Measurements from ENCODE around the gene ECT2L.

The ECT2L gene

GRCh38 chr6:138914701-138915100 is 118.8 kb downstream of the ECT2L start:
- Histone ChIP-seq H3K27ac (ENCODE audit: poor library complexity, severe bottlenecking) (peak overlapping the region; percentile 42), H3K36me3 (ENCODE audit: low read depth) (peaks cover 78% of the 10 kb centered on the region), H3K9me3 (ENCODE audit: severe bottlenecking) (no peaks in the 10 kb centered on the region), H3K4me1 (ENCODE audit: insufficient read depth, poor library complexity, severe bottlenecking) (peaks cover 7% of the 10 kb centered on the region), H3K27me3 (ENCODE audit: insufficient read depth, poor library complexity, severe bottlenecking) (no peaks in the 10 kb centered on the region), H3K4me3 (ENCODE audit: severe bottlenecking) (no peak overlapping the region)
- ATAC-seq (ENCODE audit: low read depth) (peak; percentile 79), DNase-seq (ENCODE audit: low spot score) (no peak)
- TF ChIP-seq CTCF (IDR thresholded peaks at IDR 0.05; ENCODE audit: poor library complexity, severe bottlenecking): no peak

DNA sequence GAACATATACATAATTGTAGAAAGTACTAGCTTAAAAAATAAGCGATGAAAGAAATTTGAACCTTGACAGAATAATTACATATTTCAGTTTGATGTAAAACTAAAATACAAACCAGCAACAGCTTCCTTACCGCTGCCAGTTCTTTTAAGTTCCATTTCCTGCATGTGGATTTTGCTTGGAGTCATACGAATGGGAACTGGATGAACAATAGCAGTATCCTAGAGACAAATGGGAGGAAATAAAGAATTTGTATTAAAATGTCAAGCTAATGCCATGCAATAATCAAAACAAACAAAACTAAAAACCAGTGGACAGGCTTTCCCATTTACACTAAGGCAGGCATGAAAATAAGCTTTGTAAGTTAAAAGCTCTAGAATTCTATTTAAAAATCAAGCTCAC is 125.0 kb downstream of the ECT2L start:
- H3K4me3 ChIP-seq (ENCODE audit: severe bottlenecking): no peak overlapping the region
- H3K36me3 ChIP-seq (ENCODE audit: low read depth): peaks cover 52% of the 10 kb centered on the region
- TF ChIP-seq CTCF (IDR thresholded peaks at IDR 0.05; ENCODE audit: poor library complexity, severe bottlenecking): no peak
- no peak overlapping the region for H3K27ac ChIP-seq (ENCODE audit: poor library complexity, severe bottlenecking)
- DNase-seq (ENCODE audit: low spot score) (no peak), ATAC-seq (ENCODE audit: low read depth) (no peak)
- H3K9me3 ChIP-seq (ENCODE audit: severe bottlenecking): no peaks in the 10 kb centered on the region
- no peaks in the 10 kb centered on the region for H3K4me1 ChIP-seq (ENCODE audit: insufficient read depth, poor library complexity, severe bottlenecking)
- no peaks in the 10 kb centered on the region for H3K27me3 ChIP-seq (ENCODE audit: insufficient read depth, poor library complexity, severe bottlenecking)

DNA sequence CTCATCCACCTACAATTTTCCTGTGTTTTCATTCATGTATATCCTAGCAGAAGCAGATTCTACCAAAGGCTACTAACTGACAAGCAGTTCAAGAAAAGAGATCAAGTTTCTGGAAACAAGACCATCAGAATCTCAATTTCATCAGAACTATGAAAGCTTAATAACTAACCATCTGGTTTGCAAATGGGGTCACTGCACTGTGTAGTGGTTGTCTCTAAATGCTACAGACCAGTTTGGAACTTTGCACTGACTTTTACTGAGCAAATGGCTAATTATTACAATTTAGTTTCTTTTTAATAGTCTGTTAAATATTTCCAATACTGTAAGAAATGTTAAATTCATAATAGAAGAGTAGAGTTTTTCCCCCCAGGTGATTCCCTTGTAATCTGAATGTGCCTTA is 127.7 kb downstream of the ECT2L start:
- peaks cover 42% of the 10 kb centered on the region for H3K36me3 ChIP-seq (ENCODE audit: low read depth)
- DNase-seq (ENCODE audit: low spot score) (no peak), ATAC-seq (ENCODE audit: low read depth) (no peak)
- no peak overlapping the region for H3K27ac ChIP-seq (ENCODE audit: poor library complexity, severe bottlenecking)
- H3K27me3 ChIP-seq (ENCODE audit: insufficient read depth, poor library complexity, severe bottlenecking): no peaks in the 10 kb centered on the region
- H3K9me3 ChIP-seq (ENCODE audit: severe bottlenecking): no peaks in the 10 kb centered on the region
- H3K4me1 ChIP-seq (ENCODE audit: insufficient read depth, poor library complexity, severe bottlenecking): no peaks in the 10 kb centered on the region
- TF ChIP-seq CTCF (IDR thresholded peaks at IDR 0.05; ENCODE audit: poor library complexity, severe bottlenecking): no peak
- no peak overlapping the region for H3K4me3 ChIP-seq (ENCODE audit: severe bottlenecking)

- H3K4me1 ChIP-seq (ENCODE audit: insufficient read depth, poor library complexity, severe bottlenecking): no peaks in the 10 kb centered on the region
- H3K27me3 ChIP-seq (ENCODE audit: insufficient read depth, poor library complexity, severe bottlenecking): no peaks in the 10 kb centered on the region
- ATAC-seq (ENCODE audit: low read depth) (no peak), DNase-seq (ENCODE audit: low spot score) (no peak)
- no peak overlapping the region for H3K27ac ChIP-seq (ENCODE audit: poor library complexity, severe bottlenecking)
- no peak overlapping the region for H3K4me3 ChIP-seq (ENCODE audit: severe bottlenecking)
- peaks cover 38% of the 10 kb centered on the region for H3K36me3 ChIP-seq (ENCODE audit: low read depth)
- no peaks in the 10 kb centered on the region for H3K9me3 ChIP-seq (ENCODE audit: severe bottlenecking)
- TF ChIP-seq CTCF (IDR thresholded peaks at IDR 0.05; ENCODE audit: poor library complexity, severe bottlenecking): no peak
Measured at GRCh38 chr6:138925806-138926205, 129.9 kb downstream of the ECT2L start.

DNA sequence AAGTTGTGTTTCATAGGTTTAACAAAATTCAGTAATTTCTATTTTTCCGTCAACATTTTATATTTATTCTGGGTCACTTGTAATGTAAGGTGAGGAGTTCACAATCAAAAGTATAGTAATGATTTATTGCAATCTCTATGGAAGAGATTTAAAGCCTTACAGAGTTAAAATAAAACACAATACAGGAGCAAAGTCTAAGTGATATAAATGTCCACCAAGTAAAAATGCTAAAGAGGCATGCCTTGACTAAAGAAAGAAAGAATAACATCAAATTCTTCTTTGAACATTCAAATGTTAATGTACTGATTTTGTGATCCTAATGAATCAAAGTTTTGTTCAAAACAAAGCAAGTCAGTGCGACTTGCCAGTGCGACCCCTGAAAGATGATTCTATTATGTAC is 130.7 kb downstream of the ECT2L start:
- no peak for ATAC-seq (ENCODE audit: low read depth)
- peaks cover 35% of the 10 kb centered on the region for H3K36me3 ChIP-seq (ENCODE audit: low read depth)
- no peak for TF ChIP-seq CTCF (IDR thresholded peaks at IDR 0.05; ENCODE audit: poor library complexity, severe bottlenecking)
- H3K27ac ChIP-seq (ENCODE audit: poor library complexity, severe bottlenecking): no peak overlapping the region
- H3K4me1 ChIP-seq (ENCODE audit: insufficient read depth, poor library complexity, severe bottlenecking): no peaks in the 10 kb centered on the region
- DNase-seq (ENCODE audit: low spot score): no peak
- no peaks in the 10 kb centered on the region for H3K9me3 ChIP-seq (ENCODE audit: severe bottlenecking)
- no peaks in the 10 kb centered on the region for H3K27me3 ChIP-seq (ENCODE audit: insufficient read depth, poor library complexity, severe bottlenecking)
- no peak overlapping the region for H3K4me3 ChIP-seq (ENCODE audit: severe bottlenecking)

All from RWPE2 (cell line).